Fibroblast of skin of right quadriceps (primary cell): ENCODE data around the gene DBNDD2.

Experiments used
- DNase-seq: peaks from one replicate; pipeline ENCODE4 v3.0.0-alpha.2; 2013

The DBNDD2 gene

DNA sequence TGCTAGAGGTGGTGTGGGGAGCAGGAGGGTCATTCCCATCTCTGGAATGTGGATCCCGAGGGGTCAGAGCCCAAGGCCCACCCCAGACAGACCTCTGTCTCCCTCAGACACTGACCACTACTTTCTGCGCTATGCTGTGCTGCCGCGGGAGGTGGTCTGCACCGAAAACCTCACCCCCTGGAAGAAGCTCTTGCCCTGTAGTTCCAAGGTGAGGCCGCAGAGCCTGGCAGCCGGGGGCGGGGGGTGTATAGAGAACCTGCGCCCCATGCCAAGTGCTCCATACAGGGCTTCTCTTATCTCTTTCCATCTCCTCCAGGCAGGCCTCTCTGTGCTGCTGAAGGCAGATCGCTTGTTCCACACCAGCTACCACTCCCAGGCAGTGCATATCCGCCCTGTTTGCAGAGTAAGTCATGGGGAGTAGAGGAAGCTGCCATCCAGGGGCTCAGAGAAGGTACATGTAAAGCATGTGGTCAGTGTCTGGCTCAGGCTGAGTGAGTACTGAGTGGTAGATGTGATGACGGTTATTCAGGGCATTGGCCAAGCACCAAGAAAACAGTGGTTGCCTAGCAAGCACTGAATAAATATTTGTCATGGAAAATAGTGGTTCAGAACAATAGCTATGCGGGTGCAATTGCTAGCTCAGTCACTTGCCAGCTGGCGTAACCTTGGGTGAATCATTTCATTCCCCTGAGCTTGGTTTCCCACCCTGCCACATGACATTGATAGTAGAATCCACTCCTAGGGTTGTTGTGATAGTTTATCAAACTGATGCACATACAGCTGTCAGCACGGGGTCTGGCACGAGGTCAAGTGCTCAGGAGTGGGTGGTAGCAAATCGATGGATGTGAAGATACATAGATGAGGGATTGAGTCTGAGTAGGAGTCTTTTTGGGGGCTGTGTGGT lies 11.4 kb downstream of the DBNDD2 start:
- DNase-seq, result peak; percentile 79

DNA sequence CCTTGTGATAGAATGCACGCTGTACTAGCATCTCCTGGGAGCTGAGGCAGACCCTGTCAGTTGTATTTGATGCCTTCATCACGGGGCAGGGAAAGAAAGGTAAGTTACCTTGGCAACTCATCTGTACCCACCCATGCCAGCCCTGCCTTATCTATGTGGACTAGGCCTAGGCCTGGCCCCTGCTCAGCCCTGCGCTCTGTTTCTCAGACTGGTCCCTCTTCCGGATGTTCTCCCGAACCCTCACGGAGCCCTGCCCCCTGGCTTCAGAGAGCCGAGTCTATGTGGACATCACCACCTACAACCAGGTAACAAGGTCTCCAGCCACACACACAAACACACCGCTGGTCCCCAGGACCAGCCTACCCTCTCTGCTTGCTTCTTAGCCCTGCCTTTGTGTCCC lies 12.0 kb downstream of the DBNDD2 start:
- DNase-seq, result no peak

DNA sequence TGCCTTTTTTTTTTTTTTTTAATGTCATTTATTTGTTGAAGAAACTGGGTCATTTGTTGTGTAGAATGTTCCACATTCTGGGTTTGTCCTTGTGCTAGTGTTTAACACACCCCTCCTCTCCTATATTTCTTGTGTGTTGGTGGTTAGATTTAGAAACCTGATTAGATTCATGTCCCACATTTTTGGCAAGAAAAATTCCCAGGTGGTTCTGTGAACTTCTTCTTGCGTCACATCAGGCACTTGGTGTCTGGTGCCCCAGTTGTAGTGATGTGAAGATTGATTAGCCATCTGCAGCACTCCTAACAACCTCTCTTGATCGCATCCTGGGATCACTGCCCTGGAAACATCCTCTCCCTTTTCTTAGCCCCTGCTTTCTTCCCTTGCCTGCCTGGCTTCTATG lies 15.6 kb downstream of the DBNDD2 start:
- no peak for DNase-seq

DNA sequence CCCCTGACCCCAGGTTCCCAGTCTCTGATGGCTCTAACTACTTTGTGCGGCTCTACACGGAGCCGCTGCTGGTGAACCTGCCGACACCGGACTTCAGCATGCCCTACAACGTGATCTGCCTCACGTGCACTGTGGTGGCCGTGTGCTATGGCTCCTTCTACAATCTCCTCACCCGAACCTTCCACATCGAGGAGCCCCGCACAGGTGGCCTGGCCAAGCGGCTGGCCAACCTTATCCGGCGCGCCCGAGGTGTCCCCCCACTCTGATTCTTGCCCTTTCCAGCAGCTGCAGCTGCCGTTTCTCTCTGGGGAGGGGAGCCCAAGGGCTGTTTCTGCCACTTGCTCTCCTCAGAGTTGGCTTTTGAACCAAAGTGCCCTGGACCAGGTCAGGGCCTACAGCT lies 17.5 kb downstream of the DBNDD2 start:
- DNase-seq, result no peak

DNA sequence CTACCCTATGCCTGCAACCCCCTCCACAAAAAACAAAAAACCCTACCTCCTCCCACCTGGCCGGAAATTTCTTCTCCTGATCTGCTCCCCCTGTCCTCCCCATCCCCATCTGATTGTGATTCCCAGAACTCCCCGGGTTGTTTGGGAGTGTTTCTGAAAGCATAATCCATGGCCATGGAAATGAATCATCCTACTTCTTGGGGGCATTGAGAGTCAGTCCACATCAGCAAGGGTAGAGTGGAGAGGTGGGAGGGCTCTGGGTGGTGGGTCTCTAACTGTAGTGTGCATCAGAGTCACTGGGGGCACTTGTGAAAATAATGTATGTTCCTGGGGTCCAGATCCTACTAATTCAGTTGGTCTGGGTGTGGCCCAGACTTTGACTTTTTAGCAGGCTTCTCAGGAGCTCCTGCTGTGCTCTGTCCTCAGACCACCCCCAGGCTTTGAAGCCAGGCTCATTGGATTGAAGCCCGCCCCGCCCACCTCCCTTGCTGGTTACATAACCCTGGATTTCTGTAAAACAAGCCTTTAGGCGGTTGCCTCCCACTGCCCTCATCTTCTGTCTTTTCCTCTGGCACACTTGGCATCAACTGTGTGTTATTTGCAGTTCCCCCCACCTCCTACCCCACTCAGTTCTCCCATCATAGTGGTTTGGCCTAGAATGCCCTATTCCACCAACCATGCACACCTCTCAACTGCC lies 18.4 kb downstream of the DBNDD2 start:
- DNase-seq, result no peak

DNA sequence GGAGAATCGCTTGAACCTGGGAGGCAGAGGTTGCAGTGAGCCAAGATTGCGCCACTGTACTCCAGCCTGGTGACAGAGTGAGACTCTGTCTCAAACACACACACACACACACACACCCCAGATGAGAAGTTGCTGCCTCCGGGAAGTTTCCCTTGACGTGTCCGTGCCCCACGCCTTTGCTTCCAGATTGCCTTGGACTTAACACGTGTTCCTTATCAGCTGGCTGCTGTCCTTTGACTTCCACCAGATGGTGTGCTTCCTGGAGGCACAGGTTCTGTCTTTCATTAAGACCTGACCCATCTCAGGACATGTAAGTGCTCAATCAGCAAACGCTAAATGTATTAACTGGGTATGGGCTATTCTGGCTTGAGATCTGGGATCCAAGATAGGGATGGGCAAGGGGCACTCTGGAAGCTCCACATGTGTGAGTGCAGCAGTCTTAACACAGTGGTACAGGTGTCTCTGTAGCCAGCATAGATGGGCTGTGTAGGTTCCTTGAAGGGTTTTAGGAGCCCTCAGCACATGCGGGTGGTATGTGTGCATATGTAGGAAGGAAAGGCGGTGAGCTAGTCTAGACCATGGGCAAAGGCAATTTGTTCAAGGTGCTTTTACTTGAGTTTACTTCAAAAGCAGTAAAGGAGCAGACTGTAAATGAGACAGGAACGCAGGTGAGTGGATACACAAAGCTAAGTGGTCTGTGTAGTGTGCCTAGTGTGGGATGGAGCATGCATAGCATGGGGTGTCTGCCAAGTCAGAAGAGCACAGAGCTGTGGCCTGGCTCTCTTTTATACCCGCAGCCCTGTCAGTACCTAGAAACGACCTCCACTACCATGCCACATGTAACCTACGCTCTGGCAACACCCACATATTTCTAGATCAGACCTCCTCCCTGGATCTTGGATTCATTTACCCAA lies 19.4 kb downstream of the DBNDD2 start:
- no peak for DNase-seq

DNA sequence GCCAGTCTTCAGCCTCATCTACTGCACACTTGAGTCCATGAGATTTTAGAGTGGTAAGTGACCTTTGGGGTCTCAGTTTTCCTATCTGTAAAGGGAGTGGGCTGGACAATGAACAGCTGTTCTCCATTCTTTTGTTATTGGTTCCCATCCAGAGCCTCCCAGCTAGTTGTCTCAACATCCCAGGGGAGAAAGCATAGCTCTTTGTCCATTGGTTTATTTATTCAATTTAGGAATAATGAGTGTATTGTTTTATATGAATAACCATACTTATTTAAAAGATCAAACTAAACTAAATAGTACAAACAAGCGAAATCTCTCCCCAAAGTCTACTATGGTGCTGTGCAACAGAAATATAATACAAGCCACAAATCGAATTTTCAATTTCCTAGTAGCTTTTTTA lies 21.5 kb downstream of the DBNDD2 start:
- DNase-seq, result no peak

DNA sequence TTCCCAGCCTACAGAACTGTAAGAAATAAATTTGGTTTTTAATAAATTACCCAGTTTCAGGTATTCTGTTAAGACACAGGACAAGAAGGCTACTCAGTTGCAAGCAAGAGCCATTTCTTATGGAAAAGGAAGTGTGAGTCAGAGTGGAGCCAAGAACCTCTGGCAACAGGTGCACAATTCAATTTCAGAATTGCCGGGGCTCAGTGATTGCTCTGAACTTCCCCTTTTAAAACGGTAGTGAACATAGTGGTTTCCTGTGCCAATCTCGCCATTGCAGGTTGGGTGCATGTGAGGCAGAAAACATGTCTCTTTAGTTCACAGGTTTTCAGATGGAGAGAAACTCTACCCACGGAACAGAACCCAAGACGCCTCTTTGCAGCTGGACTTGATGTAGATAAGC lies 24.2 kb downstream of the DBNDD2 start:
- no peak for DNase-seq

DNA sequence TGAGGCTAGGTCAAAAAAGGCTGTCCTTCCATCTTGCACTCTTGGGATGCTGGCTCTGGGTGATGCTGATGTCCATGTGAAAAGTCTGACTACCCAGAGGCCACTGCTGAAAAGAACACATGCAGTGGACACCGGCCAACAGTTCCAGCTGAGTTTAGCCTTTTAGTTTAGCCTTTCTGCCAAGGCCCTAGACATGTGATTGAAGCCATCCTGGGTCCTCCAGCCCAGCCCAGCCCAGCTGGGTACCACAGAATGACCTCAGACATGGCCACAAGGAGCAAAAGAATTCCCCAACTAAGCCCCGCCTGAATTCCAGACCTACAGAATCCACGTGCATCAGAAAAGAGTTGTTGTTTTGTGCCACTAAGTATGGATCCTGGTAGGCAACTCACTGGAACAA lies 25.2 kb downstream of the DBNDD2 start:
- no peak for DNase-seq

DNA sequence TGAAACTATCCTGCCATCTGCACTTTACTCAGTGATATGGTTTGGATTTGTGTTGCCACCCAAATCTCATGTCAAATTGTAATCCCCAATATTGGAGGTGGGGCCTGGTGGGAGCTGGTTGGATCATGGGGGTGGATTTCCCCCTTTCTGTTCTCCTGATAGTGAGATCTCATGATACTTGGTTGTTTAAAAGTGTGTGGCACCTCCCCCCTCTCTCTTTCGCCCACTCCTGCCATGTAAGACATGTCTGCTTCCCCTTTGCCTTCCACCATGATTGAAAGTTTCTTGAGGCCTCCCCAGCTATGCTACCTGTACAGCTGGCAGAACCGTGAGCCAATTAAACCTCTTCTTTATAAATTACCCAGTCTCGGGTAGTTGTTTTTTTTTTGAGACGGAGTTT lies 25.9 kb downstream of the DBNDD2 start:
- no peak for DNase-seq

DNA sequence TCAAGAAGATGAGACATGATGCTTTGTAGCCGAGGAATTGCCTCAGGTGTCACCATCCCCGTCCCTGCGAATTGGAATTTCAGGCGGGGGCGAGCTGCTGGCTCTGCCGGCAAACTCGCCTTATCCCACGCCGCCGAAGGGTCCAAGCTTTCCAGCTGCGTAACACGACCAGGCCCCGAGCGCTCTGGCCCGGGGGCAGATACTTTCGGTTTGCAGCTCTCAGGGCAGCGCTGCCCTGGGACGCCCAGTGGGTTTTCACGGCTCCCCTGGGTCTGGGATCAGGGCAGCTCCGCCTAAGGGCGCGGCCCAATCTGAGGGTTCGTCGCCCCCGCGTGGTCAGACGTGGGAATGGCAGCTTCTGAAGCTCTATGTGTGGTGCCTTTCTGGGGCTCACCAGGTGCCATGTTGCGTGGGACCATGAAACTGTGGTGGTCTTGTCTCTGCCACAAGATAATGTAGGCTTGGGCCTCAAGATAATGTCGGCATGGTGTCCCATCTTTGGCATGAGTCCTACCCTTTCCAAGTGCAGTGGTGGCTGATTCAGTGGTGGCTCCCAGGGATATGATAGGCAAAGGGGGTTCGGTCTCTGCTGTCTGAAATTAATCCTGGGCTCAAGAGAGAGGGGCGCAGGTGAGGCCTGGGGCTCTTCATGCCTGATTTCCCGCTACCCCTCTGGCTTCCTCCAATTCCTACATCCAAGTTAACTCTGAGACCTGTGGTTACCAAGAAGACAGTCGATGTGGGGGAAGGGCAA lies 28.8 kb downstream of the DBNDD2 start:
- peak; percentile 71 for DNase-seq

DNA sequence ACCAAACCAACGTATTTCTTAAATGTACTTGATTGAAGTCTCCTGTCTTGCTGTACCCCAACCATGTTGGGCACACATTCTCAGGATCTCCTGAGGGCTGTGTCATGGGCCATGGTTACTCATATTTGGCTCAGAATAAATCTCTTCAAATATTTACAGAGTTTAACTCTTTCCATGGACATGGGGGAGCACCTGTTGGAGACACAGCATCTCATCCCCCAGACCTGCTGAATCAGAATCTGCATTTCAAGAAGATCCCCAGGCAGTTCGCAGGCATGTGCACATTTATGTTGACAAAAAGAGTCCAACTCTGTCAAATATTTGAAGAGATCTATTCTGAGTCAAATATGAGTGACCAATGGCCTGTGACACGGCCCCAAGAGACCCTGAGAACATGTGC lies 32.3 kb downstream of the DBNDD2 start:
- no peak for DNase-seq

DNA sequence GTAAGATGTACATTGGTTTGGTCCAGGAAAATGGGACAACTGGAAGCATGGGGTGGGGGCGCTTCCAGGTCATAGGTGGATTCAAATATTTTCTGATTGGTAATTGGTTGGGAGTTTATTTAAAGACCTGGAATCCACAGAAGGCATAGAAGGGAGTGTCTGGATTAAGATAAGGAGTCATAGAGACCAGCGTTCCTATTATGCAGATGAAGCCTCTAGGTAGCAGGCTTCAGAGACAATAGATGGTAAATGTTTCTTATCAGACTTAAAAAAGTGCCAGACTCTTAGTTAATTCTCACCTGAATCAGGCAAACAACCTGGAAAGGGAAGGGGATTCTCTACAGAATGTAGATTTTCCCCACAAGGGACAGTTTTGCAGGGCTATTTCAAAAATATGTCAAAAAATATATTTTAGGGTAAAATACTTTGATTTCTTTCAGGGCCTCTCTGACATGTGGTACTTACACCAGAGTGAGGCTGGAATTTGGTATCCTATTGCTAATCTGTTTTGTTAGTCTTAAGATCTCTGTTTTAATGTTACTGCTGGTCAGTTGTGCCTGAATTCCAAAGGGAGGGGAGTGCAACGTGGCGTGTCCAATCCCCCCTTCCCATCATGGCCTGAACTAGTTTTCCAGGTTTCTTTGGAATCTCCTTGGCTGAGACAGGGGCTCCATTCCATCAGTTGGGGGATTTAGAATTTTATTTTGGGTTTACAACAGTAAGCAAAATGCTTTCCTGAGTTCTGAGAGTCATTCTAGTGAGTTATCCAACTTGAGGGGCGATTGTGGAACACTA lies 33.0 kb downstream of the DBNDD2 start:
- DNase-seq, result no peak

DNA sequence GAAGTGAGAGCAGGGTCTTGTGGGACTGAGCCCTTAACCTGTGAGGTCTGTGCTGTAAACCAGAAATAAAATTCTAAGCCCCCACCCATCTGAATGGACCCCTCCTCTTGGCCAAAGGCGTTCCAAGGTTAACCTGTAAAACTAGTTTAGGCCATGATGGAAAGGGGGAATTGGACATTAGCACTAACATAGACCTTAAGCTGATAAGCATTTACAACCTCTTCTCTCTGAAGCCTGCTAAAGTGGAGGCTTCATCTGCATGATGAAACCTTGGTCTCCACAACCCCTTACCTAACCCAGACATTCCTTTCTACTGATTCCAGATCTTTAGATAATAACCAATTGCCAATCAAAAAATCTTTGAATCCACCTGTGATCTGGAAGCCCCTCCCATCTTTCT lies 33.7 kb downstream of the DBNDD2 start:
- no peak for DNase-seq

DNA sequence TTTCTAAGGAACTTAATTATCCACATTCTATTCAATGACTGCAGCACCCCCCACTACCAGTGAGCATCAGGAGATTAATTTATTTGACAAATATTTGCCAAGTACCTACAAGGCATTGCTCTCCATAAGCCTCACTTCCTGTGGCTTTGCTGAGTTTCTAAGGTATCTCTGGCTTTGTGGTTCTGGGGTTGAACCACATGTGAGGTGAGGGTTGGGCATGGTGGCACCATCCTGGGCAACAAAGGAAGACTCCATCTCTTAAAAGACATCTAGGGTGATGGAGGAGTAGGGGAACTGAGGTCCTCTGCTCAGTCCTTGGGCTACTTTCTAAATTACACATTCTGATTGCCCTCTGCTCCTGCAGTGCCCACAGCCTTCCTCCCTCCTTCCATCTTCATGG lies 36.0 kb downstream of the DBNDD2 start:
- no peak for DNase-seq

DNA sequence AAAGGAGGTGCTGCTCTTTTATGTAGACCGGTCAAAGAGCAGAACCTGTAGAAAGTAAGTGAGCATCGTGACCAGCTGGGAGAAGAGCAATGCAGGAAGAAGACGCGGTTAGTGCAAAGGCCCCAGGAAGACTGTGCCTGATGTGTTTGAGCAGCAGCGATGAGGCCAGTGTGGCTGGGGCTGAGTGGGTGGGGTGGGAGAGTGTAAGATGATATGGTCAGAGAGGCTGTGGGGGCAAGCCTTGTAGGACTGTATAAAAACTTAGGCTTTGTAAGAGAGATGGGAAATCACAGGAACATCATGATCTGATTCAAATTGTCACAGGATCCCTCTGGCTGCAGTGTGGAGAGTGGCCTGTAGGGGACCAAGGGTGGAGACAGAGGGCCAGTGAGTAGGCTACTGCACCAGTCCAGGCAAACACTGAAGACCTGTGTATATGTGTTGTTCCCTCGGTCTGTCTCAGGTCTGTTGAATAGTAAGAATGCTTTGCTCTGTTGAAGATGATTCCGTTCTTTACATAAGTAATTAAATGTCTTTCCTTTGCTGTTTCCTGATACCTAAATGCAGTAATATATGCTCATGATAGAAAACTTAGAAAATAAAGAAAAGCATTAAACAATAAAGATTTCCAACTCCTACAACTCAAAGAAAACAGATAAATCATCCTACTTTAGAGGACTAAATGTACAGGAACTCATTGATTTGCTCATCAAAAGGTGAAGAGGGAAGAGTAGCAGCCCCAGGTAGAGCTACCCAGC lies 37.9 kb downstream of the DBNDD2 start:
- DNase-seq, result no peak

DNA sequence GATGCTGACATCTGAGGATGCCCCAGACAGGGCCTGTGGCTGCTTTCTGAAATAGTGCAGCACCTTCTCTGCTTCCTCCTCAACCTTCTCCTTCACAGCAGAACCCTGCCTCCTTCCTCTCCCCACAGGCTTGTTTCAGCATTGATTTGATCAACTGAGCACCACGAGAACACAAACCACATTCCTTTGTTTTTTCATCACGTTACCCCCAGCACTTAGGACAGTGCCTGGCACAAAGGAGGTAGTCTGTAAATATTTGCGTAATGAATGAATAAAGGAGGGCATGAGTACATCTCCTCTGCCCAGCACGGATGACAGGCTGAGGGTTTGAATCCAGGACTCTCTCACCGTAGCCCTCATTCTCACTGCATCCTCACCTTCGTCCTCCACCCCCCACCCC lies 40.2 kb downstream of the DBNDD2 start:
- no peak for DNase-seq

DNA sequence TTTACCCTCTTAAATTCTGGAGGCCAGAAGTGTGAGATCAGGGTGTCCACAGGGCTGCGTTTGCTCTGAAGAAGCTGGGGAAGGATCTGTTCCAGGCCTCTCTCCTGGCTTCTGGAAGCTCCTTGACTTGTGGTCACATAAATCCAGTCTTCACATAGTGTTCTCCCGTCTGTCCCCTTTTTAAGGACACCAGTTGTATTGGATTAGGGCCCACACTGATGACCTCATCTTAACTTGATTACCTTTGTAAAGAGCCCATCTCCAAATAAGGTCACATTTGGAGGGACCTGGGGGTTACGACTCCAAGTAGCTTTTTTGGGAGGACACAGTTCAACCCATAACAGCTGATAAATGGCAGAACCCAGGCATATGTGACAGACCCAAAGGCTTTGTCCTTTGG lies 41.4 kb downstream of the DBNDD2 start:
- DNase-seq, result no peak

DNA sequence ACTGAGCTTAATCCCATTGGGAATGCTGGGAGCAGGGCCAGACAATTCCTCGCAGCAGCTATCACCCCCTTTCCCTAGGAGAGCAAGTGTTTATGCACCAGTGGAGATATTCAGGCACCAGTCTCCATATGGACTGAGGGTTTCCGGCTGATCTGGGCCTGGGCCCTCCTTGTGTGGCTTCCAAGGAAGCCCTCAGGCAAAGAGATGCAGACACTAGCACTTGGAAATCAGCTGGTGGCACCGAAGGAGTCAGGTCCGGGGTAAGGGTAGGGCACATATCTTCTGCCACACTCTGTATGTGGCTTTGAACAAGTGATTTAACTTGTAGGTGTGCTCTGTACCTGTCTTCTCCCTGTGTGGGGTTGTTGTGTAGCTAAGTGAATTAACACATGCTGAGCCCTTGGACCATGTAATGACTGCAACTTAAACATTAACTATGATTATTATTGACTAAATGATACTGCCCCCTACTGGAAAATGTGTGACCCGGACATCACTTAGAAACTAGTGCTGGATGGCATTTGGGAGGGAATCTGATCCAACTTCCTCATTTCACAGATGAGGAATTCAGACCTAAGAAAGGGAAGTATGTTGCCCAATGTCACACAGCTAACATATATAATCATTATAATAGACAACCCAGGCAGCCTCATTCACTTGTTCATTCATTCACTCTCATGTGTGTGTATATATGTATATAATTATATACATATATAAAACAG lies 42.2 kb downstream of the DBNDD2 start:
- peak; percentile 30 for DNase-seq

DNA sequence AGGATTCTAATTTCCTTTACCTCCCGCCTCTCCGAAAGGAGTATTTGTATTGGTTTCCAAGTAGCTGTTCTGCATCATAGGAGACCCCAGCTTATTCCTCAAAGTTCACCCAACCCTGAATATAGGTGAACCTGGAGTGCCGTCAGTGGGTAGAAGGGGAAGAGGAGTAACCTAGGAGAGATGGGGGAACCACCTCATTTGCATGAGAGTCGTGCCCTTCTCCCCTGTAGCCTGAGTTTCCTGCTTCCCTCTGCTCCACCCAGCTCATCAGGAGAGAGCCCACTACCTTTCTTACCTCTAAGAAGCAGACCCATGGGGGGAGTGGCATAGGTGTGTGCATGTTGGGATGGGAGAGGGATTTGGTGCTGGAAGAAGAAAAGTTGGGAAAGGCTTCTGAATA lies 44.1 kb downstream of the DBNDD2 start:
- no peak for DNase-seq
